CD14-positive monocyte (primary cell): ENCODE measurements around the gene SLC35F1. TPM values are rescaled to one million over a fixed set of nuclear protein-coding genes. Genes with fewer than 3 reads are reported as not detected.

Experiments
- DNase-seq, 3 donors: peaks; one replicate each; pipeline ENCODE4 v3.0.0-alpha.2; 2011 to 2022
- H2AFZ ChIP-seq: 2 replicates; pipeline ENCODE4 v1.6.0; 2012; ENCODE audit warnings: mild to moderate bottlenecking, low read depth, low read length, inconsistent platforms; ENCODE audit not compliant: insufficient read depth, poor library complexity, severe bottlenecking
- H3K27ac ChIP-seq, 2 donors: 1 replicate in 1 of 2; 2 replicates in 1 of 2; pipeline ENCODE4 v1.5.1; 2012 to 2013; ENCODE audit warnings: low read length in 2 of 2, control low read depth in 1 of 2, inconsistent platforms in 1 of 2, low read depth in 1 of 2, mild to moderate bottlenecking in 1 of 2
- H3K27me3 ChIP-seq, 2 donors: one replicate each; pipeline versions ENCODE4 v1.6.0 to v1.6.1; 2011 to 2013; ENCODE audit warnings: low read length in 2 of 2; ENCODE audit not compliant: control insufficient read depth in 2 of 2, insufficient read depth in 2 of 2
- H3K36me3 ChIP-seq, 2 donors: replicated peaks in 1 of 2; 1 replicate in 1 of 2; 2 replicates in 1 of 2; pipeline versions ENCODE4 v1.5.1 to v1.6.1; 2012 to 2013; ENCODE audit warnings: low read length in 2 of 2, control low read depth in 1 of 2, inconsistent platforms in 1 of 2, mild to moderate bottlenecking in 1 of 2; ENCODE audit not compliant: insufficient read depth in 2 of 2, control insufficient read depth in 1 of 2
- H3K4me1 ChIP-seq, 2 donors: 1 replicate in 1 of 2; 2 replicates in 1 of 2; pipeline versions ENCODE4 v1.5.1 to v1.6.1; 2012 to 2013; ENCODE audit warnings: low read length in 2 of 2, control low read depth in 1 of 2, inconsistent platforms in 1 of 2, mild to moderate bottlenecking in 1 of 2, moderate library complexity in 1 of 2; ENCODE audit not compliant: insufficient read depth in 2 of 2, control insufficient read depth in 1 of 2
- H3K4me2 ChIP-seq: replicated peaks from 2 replicates; pipeline ENCODE3; 2012; ENCODE audit warnings: low read length, moderate library complexity, mild to moderate bottlenecking; ENCODE audit not compliant: poor library complexity, severe bottlenecking; ENCODE audit errors: extremely low read depth
- H3K4me3 ChIP-seq, 3 experiments: fragments of 200-600 bp in 1 of 3; sonication (generic) in 1 of 3; replicated peaks in 1 of 3; 1 replicate in 2 of 3; 2 replicates in 1 of 3; pipeline ENCODE4 v1.5.1; 2011 to 2013; ENCODE audit warnings: low read length in 3 of 3, mild to moderate bottlenecking in 3 of 3, control low read depth in 2 of 3, low read depth in 2 of 3, inconsistent platforms in 1 of 3, moderate library complexity in 1 of 3
- H3K79me2 ChIP-seq: 2 replicates; pipeline ENCODE4 v1.6.0; 2012; ENCODE audit warnings: mild to moderate bottlenecking, control low read depth, inconsistent platforms, low read length, moderate library complexity; ENCODE audit not compliant: insufficient read depth
- H3K9ac ChIP-seq: 2 replicates; pipeline ENCODE4 v1.6.0; 2017; ENCODE audit warnings: low read length, mild to moderate bottlenecking; ENCODE audit not compliant: insufficient read depth, poor library complexity, severe bottlenecking
- H3K9me3 ChIP-seq, 2 donors: replicated peaks in 1 of 2; 1 replicate in 1 of 2; 2 replicates in 1 of 2; pipeline versions ENCODE4 v1.5.1 to v1.6.1; 2012 to 2013; ENCODE audit warnings: low read length in 2 of 2, control low read depth in 1 of 2; ENCODE audit not compliant: control insufficient read depth in 1 of 2, insufficient read depth in 1 of 2
- H4K20me1 ChIP-seq: 2 replicates; pipeline ENCODE4 v1.6.0; 2012; ENCODE audit warnings: mild to moderate bottlenecking, low read length, control low read depth, moderate library complexity; ENCODE audit not compliant: insufficient read depth
- H3K27ac Mint-ChIP-seq, 7 donors: one replicate each; pipeline ENCODE4 v1.8.0; 2020; ENCODE audit warnings: mild to moderate bottlenecking in 7 of 7, mixed read lengths in 7 of 7, moderate library complexity in 6 of 7, inconsistent platforms in 2 of 7
- H3K27me3 Mint-ChIP-seq, 3 donors: one replicate each; pipeline ENCODE4 v1.8.0; 2021 to 2022; ENCODE audit warnings: low read depth in 3 of 3, mild to moderate bottlenecking in 3 of 3, mixed read lengths in 3 of 3, moderate library complexity in 3 of 3, inconsistent platforms in 1 of 3
- H3K36me3 Mint-ChIP-seq, 2 donors: one replicate each; pipeline ENCODE4 v1.8.0; 2020; ENCODE audit warnings: mixed read lengths in 2 of 2, inconsistent platforms in 1 of 2, mild to moderate bottlenecking in 1 of 2
- H3K4me1 Mint-ChIP-seq: one replicate; pipeline ENCODE4 v1.8.0; 2020; ENCODE audit warnings: mild to moderate bottlenecking, mixed read lengths
- H3K4me3 Mint-ChIP-seq, 2 donors: one replicate each; pipeline ENCODE4 v1.8.0; 2020; ENCODE audit warnings: mild to moderate bottlenecking in 2 of 2, mixed read lengths in 2 of 2, moderate library complexity in 1 of 2
- H3K9me3 Mint-ChIP-seq, 7 donors: one replicate each; pipeline ENCODE4 v1.8.0; 2020 to 2022; ENCODE audit warnings: mixed read lengths in 7 of 7, mild to moderate bottlenecking in 6 of 7, moderate library complexity in 6 of 7, inconsistent platforms in 2 of 7
- CTCF ChIP-seq: fragments of 200-600 bp; IDR thresholded peaks from one replicate; pipeline ENCODE4 v1.8.0; 2022; ENCODE audit warnings: antibody characterized with exemption, mild to moderate bottlenecking
- WGBS: methylation state at CpG from one replicate; pipeline ENCODE4 v1.1.5; 2013; ENCODE audit warnings: missing lambda C conversion rate; ENCODE audit not compliant: insufficient coverage; 5-methylcytosine and 5-hydroxymethylcytosine counted together
- intact Hi-C, 2 donors: fragments of 100-400 bp; cut with micrococcal nuclease; formaldehyde crosslinking; loops; one replicate each; pipeline versions ENCODE4 v1.15.0 to v1.15.1; 2023
- polyA plus RNA-seq, 3 donors: library from polyadenylated mRNA; depleted of rRNA in 1 of 3; unstranded in 2 of 3; stranded (reverse) in 1 of 3; fragments of 300-500 nt in 2 of 3; fragments of >200 nt in 1 of 3; fragmentation: Illumina TruSeq in 2 of 3; gene quantifications; 1 replicate in 2 of 3; 2 replicates in 1 of 3; pipeline ENCODE4 v1.2.3, GENCODE V29; 2012 to 2021

The SLC35F1 gene
- polyA plus RNA-seq, 3 donors, result not detected

DNA sequence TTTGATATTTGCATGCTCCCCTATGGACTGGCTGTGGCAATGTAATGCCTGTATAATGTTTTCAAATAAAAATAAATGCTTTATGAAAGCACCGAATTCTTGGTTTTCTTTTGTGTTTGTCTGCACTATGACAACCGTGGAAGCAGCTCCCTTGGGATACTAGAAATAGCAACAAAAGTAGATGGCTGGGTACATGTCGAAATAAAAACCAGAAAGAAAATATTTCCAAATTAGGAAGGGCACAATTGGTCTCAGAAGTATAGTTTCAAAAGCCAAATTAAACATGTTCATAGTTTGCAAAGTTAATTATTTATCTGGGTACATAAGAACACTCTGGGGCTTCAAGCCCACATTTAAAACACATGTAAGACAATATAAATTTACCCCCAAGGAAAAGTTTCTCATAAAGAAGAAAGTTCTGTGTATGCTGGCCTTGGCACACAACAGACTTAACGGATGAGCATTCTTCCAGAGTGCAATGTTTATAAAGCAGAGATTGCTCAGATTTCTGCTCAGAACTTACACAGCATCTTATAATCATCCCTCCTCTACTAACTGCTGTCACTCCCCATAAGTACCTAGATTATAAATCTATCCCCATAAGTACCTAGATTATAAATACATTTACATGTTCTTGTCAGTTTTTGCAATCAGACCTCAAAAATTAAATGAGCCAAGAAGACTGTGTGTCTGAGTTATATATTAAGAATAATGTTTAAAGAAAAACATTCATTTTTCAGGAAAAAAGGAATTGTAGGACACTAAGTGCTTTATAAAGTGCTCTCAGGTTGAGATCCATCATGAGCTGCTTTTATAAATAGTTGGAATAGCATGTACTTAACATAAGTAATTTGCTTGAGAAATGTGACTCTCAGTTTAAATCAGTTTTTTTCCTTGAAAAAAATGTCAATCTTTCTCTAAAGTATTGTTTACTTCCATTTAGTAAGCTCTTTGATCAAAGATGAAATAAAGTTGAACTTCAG is 410.8 kb downstream of the SLC35F1 start:
- 83% methylated on average over 1 of the region's 4 CpGs for WGBS
- no peaks in the 10 kb centered on the region for H3K4me1 ChIP-seq
- Mint-ChIP-seq H3K27ac (no peak overlapping the region), H3K27me3 (no peaks in the 10 kb centered on the region), H3K4me1 (no peaks in the 10 kb centered on the region), H3K4me3 (no peak overlapping the region), H3K36me3 (no peaks in the 10 kb centered on the region), H3K9me3 (peaks cover 0 to 4% (median 0%) of the 10 kb centered on the region in 7 donors)
- DNase-seq, result no peak
- no peaks in the 10 kb centered on the region for H3K36me3 ChIP-seq
- H2AFZ ChIP-seq, result no peak overlapping the region
- no peaks in the 10 kb centered on the region for H3K9me3 ChIP-seq
- intact Hi-C loops, result no loop called here
- H3K79me2 ChIP-seq, result no peaks in the 10 kb centered on the region
- no peak overlapping the region for H3K4me3 ChIP-seq
- no peak overlapping the region for H3K4me2 ChIP-seq
- no peaks in the 10 kb centered on the region for H3K27me3 ChIP-seq
- H3K9ac ChIP-seq, result no peak overlapping the region
- H3K27ac ChIP-seq, result no peak overlapping the region
- H4K20me1 ChIP-seq, result no peaks in the 10 kb centered on the region
- no peak for TF ChIP-seq CTCF

DNA sequence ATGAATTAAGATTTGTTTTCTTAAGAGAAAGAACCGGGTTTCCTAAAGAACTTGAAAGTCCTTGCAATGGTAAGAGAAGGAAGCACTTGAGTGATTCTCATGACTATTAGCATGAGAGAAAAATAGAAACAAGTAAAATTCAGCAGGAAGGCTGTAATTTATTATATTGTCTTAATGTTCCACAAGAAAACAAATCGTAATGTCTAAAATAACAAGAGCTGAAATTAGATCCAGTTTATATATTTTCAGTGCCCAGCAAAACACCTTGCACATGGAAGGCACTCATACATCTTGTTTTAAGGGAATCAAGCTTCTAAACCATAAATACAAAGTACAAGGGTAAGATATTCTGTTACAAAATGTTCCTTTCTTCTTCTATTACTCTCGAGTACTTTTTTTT is 411.6 kb downstream of the SLC35F1 start:
- no peak overlapping the region for H3K27ac Mint-ChIP-seq
- intact Hi-C loops, result no loop called here
- no peak overlapping the region for H3K4me3 Mint-ChIP-seq
- H3K9me3 ChIP-seq, result no peaks in the 10 kb centered on the region
- WGBS, result no CpG with 5 or more reads among the region's 3 CpGs
- H3K36me3 ChIP-seq, result no peaks in the 10 kb centered on the region
- H2AFZ ChIP-seq, result no peak overlapping the region
- TF ChIP-seq CTCF, result no peak
- no peak overlapping the region for H3K9ac ChIP-seq
- H3K9me3 Mint-ChIP-seq, result peaks cover 0 to 4% (median 0%) of the 10 kb centered on the region in 7 donors
- H3K4me2 ChIP-seq, result no peak overlapping the region
- H4K20me1 ChIP-seq, result no peaks in the 10 kb centered on the region
- no peaks in the 10 kb centered on the region for H3K27me3 Mint-ChIP-seq
- no peak for DNase-seq
- no peaks in the 10 kb centered on the region for H3K4me1 ChIP-seq
- H3K4me3 ChIP-seq, result no peak overlapping the region
- H3K4me1 Mint-ChIP-seq, result no peaks in the 10 kb centered on the region
- no peaks in the 10 kb centered on the region for H3K27me3 ChIP-seq
- no peaks in the 10 kb centered on the region for H3K36me3 Mint-ChIP-seq
- no peaks in the 10 kb centered on the region for H3K79me2 ChIP-seq
- no peak overlapping the region for H3K27ac ChIP-seq
